ENCODE measurements around the gene PRKAR2A. TPM values are rescaled to one million over a fixed set of nuclear protein-coding genes. Genes with fewer than 3 reads are reported as not detected.

Gene PRKAR2A
- polyA plus RNA-seq, 1 donor from 2014 or later = 26.1 TPM

GRCh38 chr3:48858709-48859108 lies 11.0 kb upstream of the PRKAR2A start:
- no peaks in the 10 kb centered on the region for H3K27me3 ChIP-seq (ENCODE audit: insufficient read depth, low read depth, low read length)
- no peaks in the 10 kb centered on the region for H3F3A ChIP-seq (ENCODE audit: insufficient read depth, low read length, poor library complexity, severe bottlenecking)
- no peaks in the 10 kb centered on the region for H4K20me1 ChIP-seq (ENCODE audit: insufficient read depth)
- H2AFZ ChIP-seq (ENCODE audit: low read depth, low read length) = no peak overlapping the region
- no peak overlapping the region for H3K9ac ChIP-seq (ENCODE audit: low read length)
- H3K79me2 ChIP-seq (replicated peaks; ENCODE audit: insufficient read depth, low read length) = no peaks in the 10 kb centered on the region
- H3K4me3 ChIP-seq (ENCODE audit: low read length) = no peak overlapping the region
- no peak overlapping the region for H3K27ac ChIP-seq (ENCODE audit: low read length)
- no peaks in the 10 kb centered on the region for H3K36me3 ChIP-seq (ENCODE audit: insufficient read depth, low read length)
- H3K9me3 ChIP-seq (ENCODE audit: low read length) = no peaks in the 10 kb centered on the region
- no peak for TF ChIP-seq RAD21 (conservative IDR thresholded peaks at IDR 0.05)
- TF ChIP-seq, protein P1, sequence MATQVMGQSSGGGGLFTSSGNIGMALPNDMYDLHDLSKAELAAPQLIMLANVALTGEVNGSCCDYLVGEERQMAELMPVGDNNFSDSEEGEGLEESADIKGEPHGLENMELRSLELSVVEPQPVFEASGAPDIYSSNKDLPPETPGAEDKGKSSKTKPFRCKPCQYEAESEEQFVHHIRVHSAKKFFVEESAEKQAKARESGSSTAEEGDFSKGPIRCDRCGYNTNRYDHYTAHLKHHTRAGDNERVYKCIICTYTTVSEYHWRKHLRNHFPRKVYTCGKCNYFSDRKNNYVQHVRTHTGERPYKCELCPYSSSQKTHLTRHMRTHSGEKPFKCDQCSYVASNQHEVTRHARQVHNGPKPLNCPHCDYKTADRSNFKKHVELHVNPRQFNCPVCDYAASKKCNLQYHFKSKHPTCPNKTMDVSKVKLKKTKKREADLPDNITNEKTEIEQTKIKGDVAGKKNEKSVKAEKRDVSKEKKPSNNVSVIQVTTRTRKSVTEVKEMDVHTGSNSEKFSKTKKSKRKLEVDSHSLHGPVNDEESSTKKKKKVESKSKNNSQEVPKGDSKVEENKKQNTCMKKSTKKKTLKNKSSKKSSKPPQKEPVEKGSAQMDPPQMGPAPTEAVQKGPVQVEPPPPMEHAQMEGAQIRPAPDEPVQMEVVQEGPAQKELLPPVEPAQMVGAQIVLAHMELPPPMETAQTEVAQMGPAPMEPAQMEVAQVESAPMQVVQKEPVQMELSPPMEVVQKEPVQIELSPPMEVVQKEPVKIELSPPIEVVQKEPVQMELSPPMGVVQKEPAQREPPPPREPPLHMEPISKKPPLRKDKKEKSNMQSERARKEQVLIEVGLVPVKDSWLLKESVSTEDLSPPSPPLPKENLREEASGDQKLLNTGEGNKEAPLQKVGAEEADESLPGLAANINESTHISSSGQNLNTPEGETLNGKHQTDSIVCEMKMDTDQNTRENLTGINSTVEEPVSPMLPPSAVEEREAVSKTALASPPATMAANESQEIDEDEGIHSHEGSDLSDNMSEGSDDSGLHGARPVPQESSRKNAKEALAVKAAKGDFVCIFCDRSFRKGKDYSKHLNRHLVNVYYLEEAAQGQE (IDR thresholded peaks at IDR 0.05; ENCODE audit: borderline replicate concordance) = no peak
- TF ChIP-seq CTCF (IDR thresholded peaks at IDR 0.05; ENCODE audit: poor library complexity, severe bottlenecking) = no peak
- TF ChIP-seq MXI1 (conservative IDR thresholded peaks at IDR 0.05; ENCODE audit: poor library complexity, severe bottlenecking) = no peak
- no peak for TF ChIP-seq POLR2AphosphoS5 (IDR thresholded peaks at IDR 0.05)
- H3K9me2 ChIP-seq (ENCODE audit: insufficient read depth, low read length) = no peaks in the 10 kb centered on the region
- no peak overlapping the region for H3K4me2 ChIP-seq (ENCODE audit: low read length)

DNA sequence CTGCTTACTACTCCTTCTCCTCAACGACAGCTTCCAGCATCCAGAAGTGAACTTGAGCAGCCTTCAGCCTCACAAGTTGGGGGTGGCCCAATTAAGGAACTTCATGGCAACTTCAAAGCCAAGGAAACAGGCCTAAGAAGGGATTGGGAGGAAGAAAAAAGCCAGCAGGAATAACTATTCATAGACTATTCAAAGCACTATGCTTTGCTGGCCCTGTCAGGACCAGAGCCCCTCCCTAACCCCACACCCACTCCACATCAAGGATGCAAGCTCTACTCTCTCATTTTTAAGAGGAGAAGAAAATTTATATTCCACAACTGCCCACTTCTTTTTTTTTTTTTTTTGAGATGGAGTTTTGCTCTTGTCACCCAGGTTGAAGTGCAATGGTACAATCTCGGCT lies 10.0 kb upstream of the PRKAR2A start:
- H3K27ac ChIP-seq (ENCODE audit: low read length) = no peak overlapping the region
- no peak overlapping the region for H2AFZ ChIP-seq (ENCODE audit: low read depth, low read length)
- H3K9me2 ChIP-seq (ENCODE audit: insufficient read depth, low read length) = no peaks in the 10 kb centered on the region
- H3K9me3 ChIP-seq (ENCODE audit: low read length) = no peaks in the 10 kb centered on the region
- H3K9ac ChIP-seq (ENCODE audit: low read length) = no peak overlapping the region
- H3F3A ChIP-seq (ENCODE audit: insufficient read depth, low read length, poor library complexity, severe bottlenecking) = no peaks in the 10 kb centered on the region
- no peak for TF ChIP-seq EP300 (conservative IDR thresholded peaks at IDR 0.05; ENCODE audit: poor library complexity, severe bottlenecking)
- TF ChIP-seq RAD21 (conservative IDR thresholded peaks at IDR 0.05) = no peak
- no peak for TF ChIP-seq POLR2AphosphoS5 (IDR thresholded peaks at IDR 0.05)
- no peak for TF ChIP-seq MXI1 (conservative IDR thresholded peaks at IDR 0.05; ENCODE audit: poor library complexity, severe bottlenecking)
- no peak for TF ChIP-seq CTCF (IDR thresholded peaks at IDR 0.05; ENCODE audit: poor library complexity, severe bottlenecking)
- TF ChIP-seq TAF1 (IDR thresholded peaks at IDR 0.05; ENCODE audit: low read depth) = no peak
- TF ChIP-seq, protein P1 (IDR thresholded peaks at IDR 0.05; ENCODE audit: borderline replicate concordance) = no peak
- TF ChIP-seq SMC3 (conservative IDR thresholded peaks at IDR 0.05; ENCODE audit: poor library complexity) = no peak
- TF ChIP-seq EZH2 (IDR thresholded peaks at IDR 0.05; ENCODE audit: borderline replicate concordance, insufficient read depth, low read length, poor library complexity, severe bottlenecking) = no peak
- H3K79me2 ChIP-seq (replicated peaks; ENCODE audit: insufficient read depth, low read length) = no peaks in the 10 kb centered on the region
- no peaks in the 10 kb centered on the region for H3K36me3 ChIP-seq (ENCODE audit: insufficient read depth, low read length)
- no peaks in the 10 kb centered on the region for H3K27me3 ChIP-seq (ENCODE audit: insufficient read depth, low read depth, low read length)
- H3K4me3 ChIP-seq (ENCODE audit: low read length) = no peak overlapping the region
- H3K4me2 ChIP-seq (ENCODE audit: low read length) = no peak overlapping the region
- no peaks in the 10 kb centered on the region for H4K20me1 ChIP-seq (ENCODE audit: insufficient read depth)
